Erythroblast (primary cell): ENCODE results near the gene TAPT1.

Source experiments
- DNase-seq, 2 experiments: peaks; one replicate each; lab custom pipeline; 2025; lab: John Stamatoyannopoulos, UW
- GATA1 ChIP-seq: IDR thresholded peaks from 2 replicates; pipeline ENCODE4 v1.6.1; 2011; ENCODE audit warnings: low read depth, mild to moderate bottlenecking, control low read depth, low read length, moderate library complexity
- POLR2A ChIP-seq: IDR thresholded peaks from 2 replicates; pipeline ENCODE4 v1.6.1; 2011; ENCODE audit warnings: mild to moderate bottlenecking, low read length

TAPT1 gene

DNA sequence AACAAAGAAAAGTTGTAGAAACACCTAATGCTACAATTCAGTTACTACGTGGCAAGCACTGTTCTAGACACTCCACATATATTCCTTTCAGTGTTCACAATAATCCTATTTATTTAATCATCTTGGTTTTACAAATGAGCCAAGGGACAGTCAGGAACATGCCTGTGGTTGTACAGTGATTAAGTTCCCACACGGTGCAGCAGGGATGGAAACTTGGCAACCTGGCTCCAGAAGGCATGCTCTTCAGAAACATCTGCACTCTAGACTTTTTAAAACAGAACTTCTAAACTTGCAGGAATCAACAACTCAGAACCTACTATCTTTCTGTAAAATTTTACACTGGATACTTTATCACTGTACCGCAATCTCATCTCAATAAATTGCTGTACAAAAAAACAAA is 32.1 kb downstream of the TAPT1 start:
- DNase-seq: no peak
- TF ChIP-seq POLR2A (no peak), GATA1 (no peak)

DNA sequence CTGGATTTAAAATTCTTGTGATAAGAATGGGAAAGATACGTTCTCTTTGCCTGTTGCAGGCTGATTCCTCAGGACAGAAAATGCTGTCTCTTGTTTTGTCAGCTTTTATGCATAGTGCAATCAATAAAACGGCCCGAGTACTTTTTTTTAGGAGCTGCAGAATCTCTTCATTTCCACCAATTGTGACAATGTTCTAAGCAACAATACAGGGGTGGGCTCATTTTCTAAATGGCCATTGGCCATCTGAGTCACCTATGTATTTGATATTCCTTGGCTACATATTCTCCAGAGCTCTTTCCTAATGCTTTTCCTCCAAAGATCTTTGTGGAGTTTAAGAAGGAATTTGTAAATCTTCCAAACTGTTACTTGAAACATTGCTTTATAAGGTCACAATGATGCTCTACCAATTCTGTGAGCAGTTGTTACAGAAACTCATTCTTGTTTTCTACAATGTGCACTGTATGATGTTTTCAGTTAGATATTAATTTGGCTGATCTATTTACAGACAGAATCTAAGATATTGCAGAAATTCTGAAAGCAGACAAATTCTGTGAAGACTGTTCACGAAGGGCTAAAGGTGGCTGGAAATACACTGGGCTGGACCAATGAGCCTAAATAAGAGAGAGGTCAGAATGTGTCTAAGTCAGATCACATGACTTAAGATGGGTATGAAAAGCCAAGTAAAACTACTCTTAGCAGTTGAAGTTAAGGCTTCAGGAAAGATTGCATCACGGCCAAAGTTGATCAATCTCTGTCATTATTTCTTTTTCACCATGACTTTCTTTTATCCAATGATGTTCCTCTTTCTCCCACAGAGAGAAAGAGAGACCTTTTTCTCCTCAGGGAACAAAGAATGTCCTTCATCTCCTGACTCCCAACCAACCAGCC is 33.4 kb downstream of the TAPT1 start:
- DNase-seq: no peak
- TF ChIP-seq POLR2A: no peak
- TF ChIP-seq GATA1: no peak

DNA sequence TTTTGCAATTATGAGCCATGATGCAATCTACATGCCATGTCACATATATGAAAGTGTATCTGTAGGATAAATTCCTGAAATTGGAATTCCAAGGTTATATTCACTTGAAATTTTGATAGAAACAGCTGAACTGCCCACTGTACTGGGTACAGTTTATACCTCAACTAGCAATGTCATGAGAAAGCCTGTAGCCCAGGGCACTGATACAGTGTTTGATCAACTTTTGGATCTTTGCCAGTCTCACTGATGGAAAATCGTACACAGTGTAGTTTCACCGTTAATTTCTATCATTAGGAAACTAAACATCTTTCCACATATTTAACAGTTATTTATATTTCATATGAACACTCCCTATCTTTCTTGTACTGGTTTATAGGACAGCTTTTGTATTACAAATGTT is 34.2 kb downstream of the TAPT1 start:
- no peak for DNase-seq

DNA sequence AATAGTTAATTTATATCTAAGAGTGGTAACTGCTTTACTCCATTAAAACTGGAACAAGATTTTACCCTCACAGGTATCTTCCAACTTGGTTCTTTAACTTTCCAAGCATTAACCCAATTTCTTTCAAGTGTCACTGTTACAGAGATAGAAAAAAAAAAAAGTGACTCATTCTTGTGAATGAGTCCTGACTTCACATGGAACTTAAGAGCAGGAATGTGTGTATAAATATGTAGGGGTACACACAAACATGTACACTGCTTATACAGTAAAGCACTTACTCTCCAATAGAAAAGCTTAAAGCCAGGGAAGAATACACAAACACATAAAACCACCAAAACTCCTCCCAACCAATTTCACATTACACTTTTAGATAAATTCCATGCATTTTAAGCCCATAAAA is 38.8 kb downstream of the TAPT1 start:
- DNase-seq: no peak
- no peak for TF ChIP-seq GATA1
- TF ChIP-seq POLR2A: no peak

More for the DNA sequence above, 34.2 kb downstream of the TAPT1 start:
- no peak for TF ChIP-seq POLR2A
- TF ChIP-seq GATA1: no peak

DNA sequence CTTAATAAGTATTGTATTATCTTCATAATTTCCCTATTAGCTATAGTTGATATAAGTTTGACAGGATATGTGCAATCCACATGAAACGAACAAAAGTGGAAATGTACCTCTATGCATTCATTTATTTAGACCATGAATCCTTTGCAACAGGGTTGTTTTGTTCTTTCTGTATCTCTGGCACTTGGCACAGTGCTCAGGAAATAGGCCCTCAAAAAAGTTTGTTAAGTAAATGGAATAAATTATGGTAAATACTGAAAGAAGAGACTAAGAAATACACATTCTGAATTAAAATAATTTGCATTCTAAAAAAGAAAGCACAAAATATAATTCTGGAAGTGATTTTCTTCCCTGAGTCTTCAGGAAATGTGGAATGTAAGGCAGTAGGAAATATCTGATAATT is 39.3 kb downstream of the TAPT1 start:
- DNase-seq: no peak
- TF ChIP-seq POLR2A: no peak
- TF ChIP-seq GATA1: no peak

DNA sequence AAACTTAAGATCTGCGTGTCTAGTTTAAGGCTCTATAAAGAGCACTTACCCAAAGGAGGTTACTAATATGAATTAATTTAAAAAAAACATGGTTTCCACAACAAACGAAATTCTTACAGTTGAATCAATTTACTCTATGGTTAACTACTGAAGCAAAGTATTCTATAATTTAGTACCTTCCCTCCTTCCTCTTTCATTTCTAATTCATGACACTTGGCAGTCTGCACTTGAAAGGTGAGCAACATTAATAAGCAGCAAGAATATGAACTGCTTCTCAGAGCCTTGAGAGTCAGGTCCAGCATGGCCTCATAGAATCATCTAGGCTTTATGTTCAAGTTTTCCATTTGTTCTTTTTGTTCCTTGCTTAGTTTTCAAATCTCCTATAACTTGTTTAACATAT is 42.7 kb downstream of the TAPT1 start:
- DNase-seq: no peak
- no peak for TF ChIP-seq GATA1
- no peak for TF ChIP-seq POLR2A

DNA sequence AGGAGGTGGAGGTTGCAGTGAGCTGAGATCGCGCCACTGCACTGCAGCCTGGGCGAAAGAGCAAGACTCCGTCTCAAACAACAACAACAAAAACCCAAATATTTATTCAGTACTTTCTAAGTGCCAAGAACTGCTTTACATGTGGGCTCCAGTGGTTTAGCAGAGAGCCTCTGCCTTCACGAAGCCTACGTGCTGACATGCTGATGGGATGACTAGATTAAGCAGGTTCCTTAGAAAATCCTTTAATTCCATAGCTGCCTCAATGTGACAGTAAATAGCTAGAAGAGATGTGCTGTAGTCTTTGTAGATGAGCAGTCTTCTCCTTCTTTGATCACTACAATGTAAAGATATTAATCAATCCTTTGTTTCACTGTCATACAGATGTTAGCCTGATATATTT is 49.6 kb downstream of the TAPT1 start:
- no peak for DNase-seq
- TF ChIP-seq GATA1 (no peak), POLR2A (no peak)

DNA sequence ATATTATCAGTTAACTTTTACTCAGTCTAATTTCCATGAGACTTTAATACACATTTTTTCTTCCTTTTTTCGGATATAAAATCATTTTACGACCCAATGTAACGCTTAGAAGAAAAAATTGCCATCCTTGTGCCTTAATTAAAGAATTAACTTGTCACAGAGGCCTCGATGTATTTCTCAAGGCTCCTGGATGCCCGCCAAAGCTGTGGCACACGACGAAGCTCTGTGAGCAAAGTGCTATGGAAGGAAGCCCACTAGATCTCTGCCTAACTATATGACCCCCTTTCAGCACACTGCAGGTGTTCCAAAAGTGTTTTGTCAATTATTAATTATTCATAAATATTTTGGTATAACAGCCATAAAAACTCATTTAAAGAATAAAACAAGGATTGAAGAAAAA is 54.4 kb downstream of the TAPT1 start:
- TF ChIP-seq POLR2A (no peak), GATA1 (no peak)
- DNase-seq: no peak

DNA sequence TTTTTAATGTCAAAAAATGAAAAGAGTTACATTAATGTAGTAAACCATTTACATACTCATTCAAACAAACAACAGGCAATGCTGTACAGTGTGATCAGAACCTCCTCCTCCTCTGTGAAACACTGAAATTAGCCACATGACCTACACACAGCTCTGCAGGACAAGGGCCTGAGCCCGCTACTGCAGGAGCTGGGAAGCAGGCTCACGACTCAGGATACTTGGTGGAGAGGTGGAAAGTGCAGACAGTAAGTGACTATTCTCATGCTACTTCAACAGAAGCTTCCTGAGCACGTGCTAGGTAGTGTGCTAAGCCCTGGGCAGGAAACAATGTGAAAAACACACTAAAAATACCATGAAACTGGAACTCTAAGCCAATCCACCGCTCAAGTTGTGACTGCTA is 56.8 kb downstream of the TAPT1 start:
- TF ChIP-seq GATA1: no peak
- no peak for TF ChIP-seq POLR2A
- DNase-seq: no peak

DNA sequence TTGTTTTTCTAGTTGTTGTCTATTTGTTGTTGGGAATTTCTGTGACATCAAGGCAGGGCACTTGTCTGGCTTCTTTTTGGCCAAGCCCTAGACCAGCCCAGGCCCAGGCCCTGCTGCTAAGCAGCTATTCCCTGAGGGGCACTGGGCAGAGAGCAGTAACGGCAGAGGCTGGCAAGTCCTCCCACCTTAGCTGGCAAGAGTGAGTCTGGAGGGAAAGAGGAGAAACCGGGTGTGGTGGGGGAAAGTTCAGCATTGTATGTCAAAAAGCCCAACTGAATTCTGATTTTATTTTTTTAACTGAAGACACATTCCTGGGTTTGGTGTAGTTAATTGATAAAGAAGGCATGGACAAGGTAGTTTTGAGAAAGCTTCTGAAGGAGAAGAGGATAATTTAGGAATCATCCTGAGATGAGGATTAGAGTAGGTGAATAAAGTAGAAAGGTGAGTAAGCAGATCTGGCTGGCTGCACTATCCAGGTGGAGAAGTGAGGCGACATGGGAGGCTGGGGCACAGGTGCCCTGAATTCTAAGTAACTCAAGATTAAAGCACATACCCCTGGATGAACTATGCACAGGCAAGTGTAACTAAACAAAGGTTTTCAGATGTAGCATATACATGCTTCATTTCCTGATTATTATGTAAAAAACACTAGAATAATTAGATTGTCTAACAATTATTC is 57.4 kb downstream of the TAPT1 start:
- no peak for DNase-seq
- TF ChIP-seq GATA1: no peak
- no peak for TF ChIP-seq POLR2A

DNA sequence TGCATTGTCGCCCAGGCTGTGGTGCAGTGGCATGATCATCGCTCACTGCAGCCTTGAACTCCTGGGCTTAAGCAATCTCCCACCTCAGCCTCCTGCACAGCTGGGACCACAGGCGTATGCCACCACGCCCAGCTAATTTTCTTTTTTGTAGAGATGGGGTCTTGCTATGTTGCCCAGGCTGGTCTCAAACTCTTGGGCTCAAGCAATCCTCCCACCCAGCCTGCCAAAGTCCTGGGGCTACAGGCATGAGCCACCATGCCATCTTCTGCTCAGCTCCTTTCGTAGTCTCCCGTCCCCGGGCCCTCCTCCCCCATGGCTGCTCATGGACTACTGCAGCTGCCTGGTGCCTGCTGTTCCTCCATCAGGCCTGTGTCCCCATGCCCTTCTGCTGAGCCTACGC is 58.1 kb downstream of the TAPT1 start:
- no peak for DNase-seq
- TF ChIP-seq GATA1: no peak
- TF ChIP-seq POLR2A: no peak

DNA sequence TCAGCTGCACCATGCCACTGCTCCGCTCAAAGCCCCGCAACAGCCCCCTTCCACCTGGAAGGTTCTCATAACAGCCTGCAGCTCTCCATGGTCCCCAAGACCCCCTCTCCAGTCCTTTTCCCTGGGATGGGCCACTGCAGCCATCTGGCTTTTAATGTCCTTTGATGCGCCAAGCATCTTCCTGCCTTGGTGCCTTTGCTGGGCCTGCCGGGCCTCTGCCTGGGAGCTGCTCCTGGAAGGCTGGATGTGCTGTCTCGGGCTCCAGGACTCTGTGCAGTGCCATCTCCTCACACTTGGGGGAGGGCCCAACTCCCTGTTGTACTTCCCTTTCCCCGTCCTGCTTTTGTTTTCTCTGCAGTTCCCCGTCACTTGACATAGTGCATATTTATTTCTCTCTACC is 60.3 kb downstream of the TAPT1 start:
- TF ChIP-seq POLR2A (no peak), GATA1 (no peak)

DNA sequence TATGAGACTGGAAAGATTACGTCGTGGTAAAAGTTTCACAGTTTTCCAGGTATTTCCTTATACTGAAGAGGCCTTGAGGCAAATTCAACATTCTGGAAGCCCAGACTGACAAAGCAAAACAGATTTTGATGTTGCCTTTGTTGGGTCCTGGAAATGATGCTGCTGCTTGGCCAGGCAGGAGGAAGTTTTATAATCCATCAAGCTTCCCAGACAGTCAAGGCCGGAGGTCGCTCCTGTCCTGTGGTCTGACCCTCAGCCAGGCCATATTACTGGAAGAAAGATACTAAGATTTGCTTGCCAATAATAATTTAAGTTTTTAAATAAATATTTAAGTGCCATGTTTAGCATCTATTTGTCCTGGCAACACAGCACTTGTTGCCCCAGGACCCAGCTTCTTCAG is 63.4 kb downstream of the TAPT1 start:
- DNase-seq: no peak
- no peak for TF ChIP-seq GATA1
- no peak for TF ChIP-seq POLR2A

More for the DNA sequence above, 60.3 kb downstream of the TAPT1 start:
- no peak for DNase-seq

DNA sequence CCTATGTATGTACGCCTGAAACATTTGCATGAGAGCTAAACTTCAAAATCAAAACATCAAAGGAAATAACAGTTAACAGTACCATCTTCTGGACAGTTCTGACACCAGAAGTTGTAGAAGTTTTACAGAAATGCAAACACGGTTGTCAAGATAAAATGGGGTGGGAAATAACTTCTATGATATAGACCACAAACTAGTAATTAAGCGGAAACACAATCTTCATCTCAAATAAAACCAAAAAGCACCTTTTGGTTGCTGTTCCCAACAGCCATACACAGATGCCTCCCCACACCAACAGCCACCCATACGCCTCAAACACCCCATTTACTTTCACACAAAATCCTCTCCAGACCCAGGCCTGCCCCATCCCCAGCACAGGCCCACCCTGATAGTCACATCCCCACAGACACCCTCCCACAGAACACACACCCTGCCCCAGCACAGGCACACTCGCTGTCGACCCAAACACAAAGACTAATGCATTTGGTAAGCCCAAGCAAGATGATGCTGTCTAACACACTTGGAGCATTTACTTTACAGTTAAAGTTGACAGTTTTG is 64.3 kb downstream of the TAPT1 start:
- no peak for TF ChIP-seq GATA1
- no peak for TF ChIP-seq POLR2A
- no peak for DNase-seq
